Lung (tissue), 12 donors: Measurements from ENCODE around the gene DTL. TPM values are rescaled to one million over a fixed set of nuclear protein-coding genes. Genes with fewer than 3 reads are reported as not detected.

Source experiments
- ATAC-seq: fragments of 200-7000 bp; cut with Tn5 transposase; one replicate; pipeline ENCODE4 v1.9.1; 2020; ENCODE audit warnings: moderate number of reproducible peaks; ENCODE audit not compliant: insufficient read depth, low FRiP score
- DNase-seq, 3 donors: peaks; one replicate each; pipeline ENCODE4 v3.0.0-alpha.2; 2013 to 2017
- H3K27ac ChIP-seq, 2 donors: one replicate each; pipeline ENCODE4 v1.5.1; 2013; ENCODE audit warnings: mild to moderate bottlenecking in 2 of 2, moderate library complexity in 2 of 2, control low read depth in 1 of 2, inconsistent platforms in 1 of 2, low read depth in 1 of 2, low read length in 1 of 2
- H3K27me3 ChIP-seq, 3 donors: one replicate each; pipeline ENCODE4 v1.5.1; 2013; ENCODE audit warnings: low read length in 2 of 3; ENCODE audit not compliant: control insufficient read depth in 3 of 3, insufficient read depth in 3 of 3
- H3K36me3 ChIP-seq, 4 donors: one replicate each; pipeline ENCODE4 v1.5.1; 2013; ENCODE audit warnings: low read length in 4 of 4, mild to moderate bottlenecking in 1 of 4, moderate library complexity in 1 of 4; ENCODE audit not compliant: control insufficient read depth in 4 of 4, insufficient read depth in 4 of 4
- H3K4me1 ChIP-seq, 5 donors: one replicate each; pipeline ENCODE4 v1.5.1; 2013; ENCODE audit warnings: low read length in 5 of 5, mild to moderate bottlenecking in 2 of 5, moderate library complexity in 1 of 5; ENCODE audit not compliant: control insufficient read depth in 5 of 5, insufficient read depth in 5 of 5
- H3K4me3 ChIP-seq: one replicate; pipeline ENCODE4 v1.5.1; 2013; ENCODE audit warnings: mild to moderate bottlenecking, control low read depth, moderate library complexity
- H3K9ac ChIP-seq, 2 donors: one replicate each; pipeline ENCODE4 v1.5.1; 2013; ENCODE audit warnings: low read length in 2 of 2, control low read depth in 1 of 2; ENCODE audit not compliant: insufficient read depth in 1 of 2
- H3K9me3 ChIP-seq, 4 donors: one replicate each; pipeline ENCODE4 v1.5.1; 2013; ENCODE audit warnings: low read length in 3 of 4, mild to moderate bottlenecking in 1 of 4, moderate library complexity in 1 of 4; ENCODE audit not compliant: control insufficient read depth in 4 of 4, insufficient read depth in 3 of 4
- WGBS, 2 donors: extraction: QIAGEN DNeasy Blood & Tissue Kit; methylation state at CpG; one replicate each; pipeline ENCODE4 v1.1.7; 2013; 5-methylcytosine and 5-hydroxymethylcytosine counted together
- polyA plus RNA-seq, 2 donors: library from polyadenylated mRNA; stranded (reverse); fragments of 200-250 nt; gene quantifications; one replicate each; pipeline ENCODE4 v1.2.1, GENCODE V29; 2013
- total RNA-seq, 2 donors: library from RNA; depleted of rRNA in 1 of 2; stranded (reverse); fragments of >200 nt in 1 of 2; gene quantifications; one replicate each; pipeline ENCODE4 v1.2.1, GENCODE V29; 2014 to 2021
- TF ChIP-seq, protein P1 (sequence below): IDR thresholded peaks from 2 replicates; pipeline ENCODE4 v1.5.1; 2012; ENCODE audit warnings: mild to moderate bottlenecking; ENCODE audit errors: control extremely low read depth, extremely low read depth
- donor health status: control.
- donor health status: control.
- donor health status: Bipolar disorder and iron deficiency.
- donor health status: healthy.
- donor health status: DM: yes; HTN: yes; CAD: no.

DTL gene
- total and polyA plus RNA-seq, 4 donors: 1.1 to 27.8 (median 3.4) TPM

GRCh38 chr1:212060632-212061472, 25.3 kb downstream of the DTL start:
- H3K27me3 ChIP-seq: no peaks in the 10 kb centered on the region
- TF ChIP-seq, protein P1, sequence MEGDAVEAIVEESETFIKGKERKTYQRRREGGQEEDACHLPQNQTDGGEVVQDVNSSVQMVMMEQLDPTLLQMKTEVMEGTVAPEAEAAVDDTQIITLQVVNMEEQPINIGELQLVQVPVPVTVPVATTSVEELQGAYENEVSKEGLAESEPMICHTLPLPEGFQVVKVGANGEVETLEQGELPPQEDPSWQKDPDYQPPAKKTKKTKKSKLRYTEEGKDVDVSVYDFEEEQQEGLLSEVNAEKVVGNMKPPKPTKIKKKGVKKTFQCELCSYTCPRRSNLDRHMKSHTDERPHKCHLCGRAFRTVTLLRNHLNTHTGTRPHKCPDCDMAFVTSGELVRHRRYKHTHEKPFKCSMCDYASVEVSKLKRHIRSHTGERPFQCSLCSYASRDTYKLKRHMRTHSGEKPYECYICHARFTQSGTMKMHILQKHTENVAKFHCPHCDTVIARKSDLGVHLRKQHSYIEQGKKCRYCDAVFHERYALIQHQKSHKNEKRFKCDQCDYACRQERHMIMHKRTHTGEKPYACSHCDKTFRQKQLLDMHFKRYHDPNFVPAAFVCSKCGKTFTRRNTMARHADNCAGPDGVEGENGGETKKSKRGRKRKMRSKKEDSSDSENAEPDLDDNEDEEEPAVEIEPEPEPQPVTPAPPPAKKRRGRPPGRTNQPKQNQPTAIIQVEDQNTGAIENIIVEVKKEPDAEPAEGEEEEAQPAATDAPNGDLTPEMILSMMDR: no peak
- ATAC-seq: no peak
- H3K36me3 ChIP-seq: peaks cover 0 to 6% (median 0%) of the 10 kb centered on the region in 4 donors
- no peak overlapping the region for H3K27ac ChIP-seq
- peak in 2 of 3 donors; percentile 47 for DNase-seq
- peaks cover 0 to 4% (median 0%) of the 10 kb centered on the region in 4 donors for H3K9me3 ChIP-seq
- no peak overlapping the region for H3K4me3 ChIP-seq
- H3K9ac ChIP-seq: no peak overlapping the region
- no peaks in the 10 kb centered on the region for H3K4me1 ChIP-seq
- 68 to 87% methylated on average over 6 of the region's 6 CpGs for WGBS, 2 donors

GRCh38 chr1:212062832-212063438, 27.4 kb downstream of the DTL start:
- DNase-seq: peak in 2 of 3 donors; percentile 40 to 55
- H3K4me3 ChIP-seq: no peak overlapping the region
- TF ChIP-seq, protein P1: peak; percentile 44
- peak; percentile 53 for ATAC-seq
- H3K9ac ChIP-seq: no peak overlapping the region
- H3K27ac ChIP-seq: no peak overlapping the region
- H3K9me3 ChIP-seq: no peaks in the 10 kb centered on the region
- WGBS, 2 donors: 86 to 92% methylated on average over 5 of the region's 5 CpGs
- no peaks in the 10 kb centered on the region for H3K4me1 ChIP-seq
- H3K36me3 ChIP-seq: peaks cover 0 to 7% (median 0%) of the 10 kb centered on the region in 4 donors
- no peaks in the 10 kb centered on the region for H3K27me3 ChIP-seq

DNA sequence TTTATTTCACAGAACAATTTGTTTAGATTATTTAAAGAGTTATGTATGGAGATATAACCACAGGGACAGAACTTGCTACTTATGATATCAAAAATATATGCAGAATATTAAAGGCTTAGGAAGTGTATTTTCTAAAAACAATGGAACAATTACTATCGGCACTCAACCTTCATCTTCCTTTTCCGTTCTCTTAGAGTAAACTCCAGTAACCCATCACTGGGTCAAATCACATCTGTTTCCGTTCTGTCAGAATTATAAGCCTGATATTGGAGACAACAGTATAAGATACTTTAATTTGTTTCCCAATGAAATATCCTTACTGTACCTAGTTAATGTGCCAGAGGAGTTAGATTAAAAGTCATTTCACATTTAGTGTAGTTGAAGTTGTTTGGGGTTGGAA, 32.2 kb downstream of the DTL start:
- WGBS, 2 donors: 76 to 86% methylated on average over 3 of the region's 3 CpGs
- H3K9me3 ChIP-seq: no peaks in the 10 kb centered on the region
- no peak overlapping the region for H3K9ac ChIP-seq
- ATAC-seq (no peak), DNase-seq (peak in 2 of 3 donors; percentile 42 to 64)
- H3K27me3 ChIP-seq: no peaks in the 10 kb centered on the region
- peaks cover 0 to 7% (median 0%) of the 10 kb centered on the region in 5 donors for H3K4me1 ChIP-seq
- TF ChIP-seq, protein P1: no peak
- peaks cover 0 to 7% (median 0%) of the 10 kb centered on the region in 4 donors for H3K36me3 ChIP-seq
- no peak overlapping the region for H3K4me3 ChIP-seq
- H3K27ac ChIP-seq: no peak overlapping the region
